A673 (cell line): ENCODE data around the gene MYO1E. TPM values are rescaled to one million over a fixed set of nuclear protein-coding genes. Genes with fewer than 3 reads are reported as not detected.

Experiments
- BruUV-seq: library from RNA; stranded (reverse); fragments of 400-500 nt; replicated peaks from 2 replicates; lab custom pipeline; 2021; lab: Mats Ljungman, UMichigan
- CTCF ChIA-PET: fragments of 300-600 bp; sonication (Branson Sonifier 250); formaldehyde crosslinking; loops from one replicate; lab custom pipeline; 2022; ENCODE audit warnings: antibody characterized with exemption; lab: Charles Lee
- POLR2A ChIA-PET: fragments of 300-600 bp; sonication (Branson Sonifier 250); formaldehyde crosslinking; loops from one replicate; lab custom pipeline; 2022; ENCODE audit warnings: antibody characterized with exemption; ENCODE audit not compliant: low non-redundant PET; lab: Charles Lee
- DNase-seq: peaks from one replicate; pipeline ENCODE4 v3.0.0-alpha.2; 2015; ENCODE audit warnings: low spot score
- H3K27ac ChIP-seq: fragments of 200-600 bp; sonication (generic); 2 replicates; pipeline ENCODE4 v1.5.1; 2016; ENCODE audit warnings: mixed run types, low read depth, mild to moderate bottlenecking, mixed read lengths, antibody characterized with exemption, low read length; ENCODE audit not compliant: poor library complexity, severe bottlenecking
- H3K27me3 ChIP-seq: fragments of 200-600 bp; sonication (generic); replicated peaks from 2 replicates; pipeline ENCODE4 v1.6.1; 2017; ENCODE audit warnings: mixed run types, low read depth, mild to moderate bottlenecking, mixed read lengths, antibody characterized with exemption, low read length; ENCODE audit not compliant: insufficient read depth, poor library complexity
- H3K36me3 ChIP-seq: fragments of 200-600 bp; sonication (generic); 2 replicates; pipeline ENCODE4 v1.6.1; 2016; ENCODE audit warnings: mixed run types, mild to moderate bottlenecking, mixed read lengths, antibody characterized with exemption, low read length; ENCODE audit not compliant: insufficient read depth, poor library complexity, severe bottlenecking
- H3K4me1 ChIP-seq: fragments of 200-600 bp; sonication (generic); 2 replicates; pipeline ENCODE4 v1.6.1; 2017; ENCODE audit warnings: mixed run types, mild to moderate bottlenecking, mixed read lengths, antibody characterized with exemption, low read length; ENCODE audit not compliant: insufficient read depth, poor library complexity, severe bottlenecking
- H3K4me3 ChIP-seq: fragments of 200-600 bp; sonication (generic); 2 replicates; pipeline ENCODE4 v1.5.1; 2016; ENCODE audit warnings: low read depth, mixed run types, mild to moderate bottlenecking, mixed read lengths, low read length; ENCODE audit not compliant: poor library complexity, severe bottlenecking
- H3K9me3 ChIP-seq: fragments of 200-600 bp; sonication (generic); 2 replicates; pipeline ENCODE4 v1.6.1; 2016; ENCODE audit warnings: mixed run types, low read depth, mild to moderate bottlenecking, mixed read lengths, antibody characterized with exemption, low read length; ENCODE audit not compliant: poor library complexity, severe bottlenecking
- EZH2 ChIP-seq: fragments of 200-600 bp; sonication (generic); IDR thresholded peaks from 2 replicates; pipeline ENCODE4 v1.6.1; 2017; ENCODE audit warnings: borderline replicate concordance, low read depth, mild to moderate bottlenecking, mixed read lengths, antibody characterized with exemption, low read length; ENCODE audit not compliant: poor library complexity, severe bottlenecking
- intact Hi-C: fragments of 100-400 bp; cut with micrococcal nuclease; formaldehyde crosslinking; loops from one replicate; pipeline ENCODE4 v1.10.0; 2022; ENCODE audit not compliant: unreplicated experiment
- total RNA-seq: library from RNA; stranded (reverse); gene quantifications from 2 replicates; pipeline ENCODE4 v1.2.3, GENCODE V29; 2021
- TF ChIP-seq, protein P1 (sequence below): fragments of 300-800, 200-600 bp; sonication (generic); conservative IDR thresholded peaks from 2 replicates; pipeline ENCODE4 v1.5.1; 2017; ENCODE audit warnings: low read depth, mild to moderate bottlenecking, antibody characterized with exemption, low read length, moderate library complexity, mixed read lengths

The MYO1E gene
- total RNA-seq, 1 experiment from 2014 or later: 7.9 TPM

DNA sequence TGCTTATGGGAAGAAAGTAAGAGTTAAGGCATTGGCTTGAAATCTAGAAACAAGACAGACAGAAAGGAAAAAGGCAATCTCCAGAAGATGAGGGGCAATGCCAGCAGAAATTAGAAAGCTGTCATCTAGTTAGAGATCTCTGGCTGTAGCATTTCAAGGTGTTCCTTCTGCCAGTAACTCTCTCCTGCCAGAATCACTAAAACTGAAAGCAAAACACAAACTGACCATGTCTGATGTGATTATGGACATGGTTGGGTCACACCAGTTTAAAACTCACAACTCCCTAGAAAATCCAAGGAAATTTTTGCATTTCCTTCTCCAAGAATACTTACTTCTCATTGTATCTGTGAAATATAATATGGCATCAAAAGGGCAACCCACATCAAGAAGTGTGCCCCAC is 83.1 kb downstream of the MYO1E start:
- POLR2A ChIA-PET: no interaction called here

DNA sequence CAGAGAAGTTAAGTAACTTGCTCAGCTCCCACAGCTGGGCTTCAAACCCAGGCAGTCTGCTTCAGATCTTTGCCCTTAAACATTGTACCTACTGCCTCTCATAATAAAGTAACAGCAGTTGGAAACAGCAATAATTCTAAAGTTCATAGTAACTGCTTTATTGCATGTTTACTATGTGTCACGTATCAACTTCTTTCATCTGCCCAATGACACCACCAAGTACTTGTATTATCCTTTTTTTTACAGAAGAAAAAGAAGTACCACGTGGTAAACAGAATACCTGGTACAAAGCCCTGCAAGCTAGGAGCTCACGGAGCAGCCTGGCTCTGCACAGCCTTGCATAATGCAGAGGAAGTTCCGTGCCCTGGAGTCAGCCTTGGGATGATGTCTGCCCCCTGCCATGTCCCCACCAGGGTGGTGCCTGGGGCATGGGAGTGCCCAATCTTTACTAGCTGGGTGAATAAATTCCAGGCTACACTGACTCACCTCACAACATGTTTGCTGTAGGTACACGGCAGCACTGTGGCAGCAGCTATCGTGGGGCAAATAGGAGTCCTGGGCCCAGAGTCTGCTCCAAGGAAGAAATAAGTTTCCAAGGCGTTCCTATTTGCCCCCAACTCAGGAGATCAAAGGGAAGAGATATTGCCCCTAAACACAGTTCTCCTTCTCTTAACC is 88.8 kb downstream of the MYO1E start:
- intact Hi-C loops: no loop called here
- Histone ChIP-seq H3K27ac (no peak overlapping the region), H3K9me3 (no peaks in the 10 kb centered on the region), H3K4me3 (no peak overlapping the region), H3K36me3 (no peaks in the 10 kb centered on the region), H3K27me3 (no peaks in the 10 kb centered on the region), H3K4me1 (no peaks in the 10 kb centered on the region)
- no TSS peak for BruUV-seq
- no peak for DNase-seq
- CTCF ChIA-PET: no interaction called here
- POLR2A ChIA-PET: no interaction called here
- TF ChIP-seq, protein P1, sequence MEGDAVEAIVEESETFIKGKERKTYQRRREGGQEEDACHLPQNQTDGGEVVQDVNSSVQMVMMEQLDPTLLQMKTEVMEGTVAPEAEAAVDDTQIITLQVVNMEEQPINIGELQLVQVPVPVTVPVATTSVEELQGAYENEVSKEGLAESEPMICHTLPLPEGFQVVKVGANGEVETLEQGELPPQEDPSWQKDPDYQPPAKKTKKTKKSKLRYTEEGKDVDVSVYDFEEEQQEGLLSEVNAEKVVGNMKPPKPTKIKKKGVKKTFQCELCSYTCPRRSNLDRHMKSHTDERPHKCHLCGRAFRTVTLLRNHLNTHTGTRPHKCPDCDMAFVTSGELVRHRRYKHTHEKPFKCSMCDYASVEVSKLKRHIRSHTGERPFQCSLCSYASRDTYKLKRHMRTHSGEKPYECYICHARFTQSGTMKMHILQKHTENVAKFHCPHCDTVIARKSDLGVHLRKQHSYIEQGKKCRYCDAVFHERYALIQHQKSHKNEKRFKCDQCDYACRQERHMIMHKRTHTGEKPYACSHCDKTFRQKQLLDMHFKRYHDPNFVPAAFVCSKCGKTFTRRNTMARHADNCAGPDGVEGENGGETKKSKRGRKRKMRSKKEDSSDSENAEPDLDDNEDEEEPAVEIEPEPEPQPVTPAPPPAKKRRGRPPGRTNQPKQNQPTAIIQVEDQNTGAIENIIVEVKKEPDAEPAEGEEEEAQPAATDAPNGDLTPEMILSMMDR: no peak
- no peak for TF ChIP-seq EZH2

More for the DNA sequence above, 83.1 kb downstream of the MYO1E start:
- TF ChIP-seq, protein P1: no peak
- no peak for TF ChIP-seq EZH2
- no peak overlapping the region for H3K4me3 ChIP-seq
- no peak overlapping the region for H3K27ac ChIP-seq
- no peak for DNase-seq
- CTCF ChIA-PET: no interaction called here
- no peaks in the 10 kb centered on the region for H3K4me1 ChIP-seq
- no peaks in the 10 kb centered on the region for H3K27me3 ChIP-seq
- intact Hi-C loops: no loop called here
- H3K36me3 ChIP-seq: no peaks in the 10 kb centered on the region
- no peaks in the 10 kb centered on the region for H3K9me3 ChIP-seq
- no TSS peak for BruUV-seq

DNA sequence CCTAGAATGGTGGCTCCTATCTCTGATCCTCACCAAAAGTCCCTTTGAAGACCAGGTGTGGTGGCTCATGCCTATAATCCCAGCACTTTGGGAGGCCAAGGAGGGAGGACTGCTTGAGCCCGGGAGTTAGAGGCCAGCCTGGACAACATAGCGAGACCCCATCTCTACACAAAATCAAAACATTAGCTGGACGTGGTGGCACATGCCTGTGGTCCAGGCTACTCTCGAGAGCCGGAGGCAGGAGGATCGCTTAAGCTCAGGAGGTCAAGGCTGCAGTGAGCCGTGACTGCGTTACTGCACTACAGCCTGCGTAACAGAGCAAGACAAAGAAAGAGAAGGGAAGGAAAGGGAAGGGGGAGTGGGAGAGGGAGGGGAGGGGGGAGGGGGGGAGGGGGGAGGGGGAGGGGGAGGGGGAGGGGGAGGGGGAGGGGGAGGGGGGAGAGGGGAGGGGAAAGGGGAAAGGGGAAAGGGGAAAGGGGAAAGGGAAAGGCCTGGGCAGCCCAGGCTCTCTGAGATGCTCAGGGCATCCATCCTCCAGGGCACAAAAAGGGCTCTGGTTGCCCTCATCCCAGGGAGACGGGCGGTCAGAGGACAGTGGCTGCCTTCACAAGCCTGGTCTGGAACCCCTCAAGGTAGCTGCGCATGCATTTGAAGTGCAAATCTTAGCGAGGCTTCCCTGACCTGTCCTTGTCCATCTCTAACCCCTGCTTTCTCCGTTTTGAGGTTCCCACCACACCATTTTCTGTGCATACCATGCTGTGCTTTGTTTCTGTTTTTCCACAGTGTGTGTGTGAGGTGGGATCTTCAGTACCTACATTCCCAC is 89.9 kb downstream of the MYO1E start:
- CTCF ChIA-PET: no interaction called here

More for the DNA sequence above, 89.9 kb downstream of the MYO1E start:
- intact Hi-C loops: no loop called here
- no peaks in the 10 kb centered on the region for H3K9me3 ChIP-seq
- H3K36me3 ChIP-seq: no peaks in the 10 kb centered on the region
- POLR2A ChIA-PET: no interaction called here
- no peaks in the 10 kb centered on the region for H3K27me3 ChIP-seq
- no peak overlapping the region for H3K4me3 ChIP-seq
- no peaks in the 10 kb centered on the region for H3K4me1 ChIP-seq
- no peak for DNase-seq
- BruUV-seq: no TSS peak
- no peak for TF ChIP-seq EZH2
- TF ChIP-seq, protein P1: no peak
- H3K27ac ChIP-seq: no peak overlapping the region
